ENCODE measurements around the gene LAGE3.

The LAGE3 gene

DNA sequence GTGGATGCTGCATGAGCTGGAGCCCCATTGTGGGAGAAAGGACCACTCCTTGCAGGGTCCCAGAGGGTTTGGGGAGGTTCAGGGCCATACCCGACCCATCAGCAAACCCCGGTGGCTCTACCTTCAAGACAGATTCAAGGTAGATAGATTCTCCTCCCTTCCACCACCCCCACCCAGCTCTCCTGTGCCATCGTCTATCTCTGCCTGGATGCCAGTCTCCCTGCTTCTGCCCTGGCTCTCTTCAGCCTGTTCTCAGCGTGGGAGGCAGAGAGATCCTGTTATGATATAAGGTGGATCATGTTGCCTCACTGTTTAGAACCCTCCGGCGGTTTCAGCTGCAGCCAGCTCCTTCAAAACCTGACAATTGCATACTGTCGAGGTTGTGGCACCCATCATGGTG is 5.4 kb downstream of the LAGE3 start:
- DNase-seq = no peak

DNA sequence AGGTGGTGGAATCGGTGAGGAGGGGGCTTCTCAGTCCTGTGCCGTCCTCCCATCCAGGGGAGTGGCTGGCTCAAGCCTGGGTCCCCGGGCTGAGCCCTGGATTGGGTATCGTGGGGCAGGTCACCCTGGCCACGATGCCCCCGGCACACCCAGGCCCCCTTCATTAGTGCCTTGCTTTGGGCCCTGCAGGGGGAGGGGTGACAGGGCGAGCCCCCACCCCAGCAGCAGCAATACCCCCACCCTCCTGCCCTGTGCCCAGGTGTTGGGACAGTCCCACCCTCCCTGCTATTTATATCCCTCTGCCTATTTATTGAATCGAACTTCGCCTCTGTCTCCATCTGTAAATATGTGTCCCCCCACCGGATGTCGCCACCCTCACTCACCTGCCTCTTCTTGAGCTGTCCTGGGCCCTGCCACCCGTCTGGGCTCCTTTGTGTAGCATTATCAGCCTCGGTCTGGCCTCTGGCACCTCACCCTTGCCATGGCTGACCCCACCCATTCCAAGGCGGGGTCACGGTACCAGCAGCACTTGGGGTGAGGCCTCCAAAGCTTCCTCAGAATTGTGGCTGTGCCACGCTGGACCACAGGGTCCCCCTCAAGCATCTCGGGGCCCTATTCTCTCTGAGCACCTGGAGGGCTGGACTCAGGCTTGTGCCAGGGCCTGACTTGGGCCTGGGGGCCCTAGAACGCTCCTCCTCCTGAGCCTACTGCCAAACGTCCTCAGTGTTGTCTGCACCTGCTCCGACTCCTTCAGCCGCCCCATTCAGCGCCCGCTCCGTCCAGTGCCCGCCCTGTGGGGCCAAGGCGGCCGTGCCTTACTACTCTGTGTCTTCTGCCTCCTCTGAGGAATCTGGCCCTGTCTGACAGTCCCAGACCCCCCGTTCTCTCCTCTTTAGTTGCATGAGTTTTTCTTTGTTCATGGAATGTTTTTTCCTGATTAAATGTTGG is 6.1 kb downstream of the LAGE3 start:
- no peak for DNase-seq

DNA sequence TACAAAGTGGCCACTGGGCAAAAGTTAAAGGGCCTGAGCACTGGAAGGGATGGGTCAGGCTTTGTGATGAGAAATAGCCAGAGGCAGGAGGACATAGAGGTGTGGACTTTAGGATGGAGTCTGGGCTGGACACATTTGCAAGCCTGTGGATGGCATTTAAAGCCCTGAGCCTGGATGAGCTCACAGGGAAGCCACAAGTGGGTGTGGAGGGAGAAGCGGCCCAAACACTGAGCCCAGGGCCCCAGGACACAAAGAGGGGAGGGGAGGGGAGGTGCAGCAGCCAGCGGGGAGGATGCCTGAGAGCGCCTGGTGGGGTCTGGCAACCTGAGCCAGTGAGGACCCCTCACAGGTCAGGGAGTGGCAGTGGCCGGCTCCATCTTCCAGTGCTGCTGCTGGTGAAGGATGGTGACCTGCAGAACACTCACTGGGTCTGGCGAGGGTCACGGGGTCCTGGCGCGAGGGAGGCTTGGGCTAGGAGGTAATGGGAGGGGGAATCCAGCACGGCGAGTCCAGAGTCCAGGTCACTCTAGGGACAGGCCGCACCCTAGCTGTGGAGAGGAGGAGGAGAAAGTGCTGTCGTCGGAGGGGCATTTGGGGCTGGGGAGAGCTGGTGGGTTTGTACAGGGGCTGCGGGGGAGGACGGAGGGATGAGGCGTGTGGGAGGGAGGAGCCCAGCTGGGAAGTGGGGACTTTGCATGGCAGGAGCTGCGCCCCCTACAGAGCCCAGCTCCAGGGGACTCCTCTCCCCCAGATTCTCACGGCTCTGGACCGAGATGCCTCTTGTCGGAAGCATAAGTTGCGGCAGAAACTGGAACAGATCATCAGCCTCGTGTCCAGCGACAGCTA is 7.0 kb downstream of the LAGE3 start:
- DNase-seq = no peak

DNA sequence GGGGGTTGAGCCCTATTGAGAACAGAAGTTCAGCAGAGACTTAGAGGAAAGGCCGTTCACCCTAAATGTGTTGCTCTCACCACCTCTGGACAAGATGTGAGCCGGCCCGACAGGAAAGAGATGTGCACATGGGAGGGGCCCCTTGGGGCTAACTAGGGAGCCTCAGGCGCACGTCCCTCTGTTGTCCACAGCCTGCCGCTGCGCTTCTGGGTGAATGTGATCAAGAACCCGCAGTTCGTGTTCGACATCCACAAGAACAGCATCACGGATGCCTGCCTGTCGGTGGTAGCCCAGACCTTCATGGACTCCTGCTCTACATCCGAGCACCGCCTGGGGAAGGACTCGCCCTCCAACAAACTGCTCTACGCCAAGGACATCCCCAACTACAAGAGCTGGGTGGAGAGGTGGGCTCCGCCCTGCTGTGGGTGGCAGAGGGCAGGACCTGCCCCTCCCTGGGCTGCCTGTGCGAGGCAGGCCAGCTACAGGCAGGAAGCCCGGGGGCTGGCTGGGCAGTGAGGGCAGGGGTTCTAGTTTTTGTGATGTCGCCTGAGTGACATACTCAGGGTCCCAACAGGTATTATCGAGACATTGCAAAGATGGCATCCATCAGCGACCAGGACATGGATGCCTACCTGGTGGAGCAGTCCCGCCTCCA is 8.0 kb downstream of the LAGE3 start:
- DNase-seq = no peak

DNA sequence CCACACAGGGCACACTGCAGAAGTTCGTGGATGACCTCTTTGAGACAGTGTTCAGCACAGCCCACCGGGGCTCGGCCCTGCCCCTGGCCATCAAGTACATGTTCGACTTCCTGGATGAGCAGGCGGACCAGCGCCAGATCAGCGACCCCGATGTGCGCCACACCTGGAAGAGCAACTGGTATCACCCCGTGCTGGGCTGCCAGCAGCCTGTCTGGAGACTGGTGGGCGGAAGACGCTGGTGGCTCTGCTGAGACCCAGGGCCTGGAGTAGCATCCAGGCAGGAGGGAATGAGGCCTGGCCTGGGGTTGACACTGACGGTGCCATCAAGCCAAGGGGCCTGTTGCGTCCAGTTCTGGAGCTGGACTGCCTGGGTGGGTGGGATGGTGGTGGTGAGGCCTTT is 8.6 kb downstream of the LAGE3 start:
- DNase-seq = no peak

DNA sequence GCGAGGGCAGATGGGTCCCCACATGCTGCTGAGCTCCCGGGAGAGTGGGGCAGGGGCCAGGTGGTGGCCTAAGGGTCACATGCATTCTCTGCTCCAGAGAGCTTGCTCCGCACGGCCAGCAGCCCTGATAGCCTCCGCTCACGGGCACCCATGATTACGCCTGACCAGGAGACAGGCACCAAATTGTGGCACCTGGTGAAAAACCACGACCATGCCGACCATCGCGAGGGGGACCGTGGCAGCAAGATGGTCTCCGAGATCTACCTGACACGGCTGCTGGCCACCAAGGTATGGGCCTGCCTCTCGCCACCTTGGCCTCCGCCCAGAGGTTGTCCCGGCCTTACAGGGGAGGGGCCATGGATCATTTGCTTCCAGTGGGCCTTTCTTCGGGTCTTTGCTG is 9.2 kb downstream of the LAGE3 start:
- DNase-seq = no peak

DNA sequence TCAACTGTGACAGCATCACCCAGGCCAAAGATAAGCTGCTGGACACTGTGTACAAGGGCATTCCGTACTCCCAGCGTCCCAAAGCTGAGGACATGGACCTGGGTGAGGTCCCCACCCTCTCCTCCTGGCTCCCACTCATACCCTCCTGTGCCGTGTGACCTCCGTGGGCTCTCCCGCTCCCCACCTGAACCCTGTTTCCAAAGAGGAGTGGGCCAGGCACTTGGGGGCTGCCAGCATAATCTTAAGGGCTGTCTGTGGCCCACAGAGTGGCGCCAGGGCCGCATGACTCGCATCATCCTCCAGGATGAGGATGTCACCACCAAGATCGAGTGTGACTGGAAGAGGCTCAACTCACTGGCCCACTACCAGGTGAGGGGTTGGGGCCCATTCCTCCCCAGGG is 10.0 kb downstream of the LAGE3 start:
- no peak for DNase-seq

DNA sequence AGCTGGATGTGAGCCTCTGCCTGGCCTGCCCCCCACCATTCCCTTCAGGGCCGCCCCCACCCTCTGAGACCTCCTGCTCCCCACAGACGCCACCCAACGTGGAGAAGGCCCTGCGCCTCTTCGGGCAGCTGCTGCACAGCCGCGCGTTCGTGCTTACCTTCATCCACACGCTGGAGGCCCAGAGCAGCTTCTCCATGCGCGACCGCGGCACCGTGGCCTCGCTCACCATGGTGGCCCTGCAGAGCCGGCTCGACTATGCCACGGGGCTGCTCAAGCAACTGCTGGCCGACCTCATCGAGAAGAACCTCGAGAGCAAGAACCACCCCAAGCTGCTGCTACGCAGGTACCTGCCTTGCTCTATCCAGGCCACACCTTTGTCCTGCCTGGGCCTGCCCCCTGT is 10.9 kb downstream of the LAGE3 start:
- no peak for DNase-seq

DNA sequence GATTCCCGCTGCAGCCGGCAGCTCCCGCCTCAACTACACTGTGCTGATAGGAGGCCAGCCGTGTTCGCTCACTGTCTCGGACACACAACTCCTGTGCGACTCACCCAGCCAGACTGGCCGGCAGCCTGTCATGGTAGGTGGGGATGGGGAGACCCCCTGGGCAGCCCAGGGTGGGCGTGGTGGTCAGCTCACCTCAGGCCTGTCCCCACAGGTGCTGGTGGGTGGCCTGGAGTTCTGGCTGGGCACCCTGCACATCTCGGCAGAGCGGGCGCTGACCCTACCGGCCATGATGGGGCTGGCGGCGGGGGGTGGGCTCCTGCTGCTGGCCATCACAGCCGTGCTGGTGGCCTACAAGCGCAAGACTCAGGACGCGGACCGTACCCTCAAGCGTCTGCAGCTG is 11.5 kb downstream of the LAGE3 start:
- no peak for DNase-seq

DNA sequence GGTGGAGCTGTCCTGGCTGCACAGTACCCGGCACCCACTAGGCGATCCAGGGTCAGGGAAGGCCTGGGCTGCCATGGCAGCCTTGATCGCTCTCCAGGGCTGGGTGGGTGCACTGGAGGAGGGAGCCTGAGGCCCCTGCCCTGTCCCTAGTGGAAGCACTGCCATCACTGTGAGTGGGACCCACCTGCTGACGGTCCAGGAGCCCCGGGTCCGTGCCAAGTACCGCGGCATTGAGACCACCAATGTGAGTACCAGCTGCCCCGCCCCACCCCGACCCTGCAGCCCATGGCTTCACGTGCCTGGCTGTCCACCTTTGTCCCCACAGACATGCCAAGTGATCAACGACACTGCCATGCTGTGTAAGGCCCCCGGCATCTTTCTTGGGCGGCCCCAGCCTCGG is 12.2 kb downstream of the LAGE3 start:
- no peak for DNase-seq

DNA sequence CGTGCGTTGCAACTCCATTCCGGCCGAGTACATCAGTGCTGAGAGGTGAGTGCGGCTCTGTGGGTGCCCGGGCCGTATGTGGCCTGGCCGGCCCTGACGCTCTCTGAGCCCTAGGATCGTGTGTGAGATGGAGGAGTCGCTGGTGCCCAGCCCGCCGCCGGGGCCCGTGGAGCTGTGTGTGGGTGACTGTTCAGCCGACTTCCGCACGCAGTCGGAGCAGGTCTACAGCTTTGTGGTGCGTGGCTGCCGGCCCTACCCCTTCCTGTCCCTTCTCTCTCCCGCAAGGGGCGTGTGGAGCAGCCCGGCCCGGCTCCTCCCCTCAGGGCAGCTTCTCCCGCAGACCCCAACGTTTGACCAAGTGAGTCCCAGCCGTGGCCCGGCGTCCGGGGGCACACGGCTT is 13.0 kb downstream of the LAGE3 start:
- DNase-seq = no peak

DNA sequence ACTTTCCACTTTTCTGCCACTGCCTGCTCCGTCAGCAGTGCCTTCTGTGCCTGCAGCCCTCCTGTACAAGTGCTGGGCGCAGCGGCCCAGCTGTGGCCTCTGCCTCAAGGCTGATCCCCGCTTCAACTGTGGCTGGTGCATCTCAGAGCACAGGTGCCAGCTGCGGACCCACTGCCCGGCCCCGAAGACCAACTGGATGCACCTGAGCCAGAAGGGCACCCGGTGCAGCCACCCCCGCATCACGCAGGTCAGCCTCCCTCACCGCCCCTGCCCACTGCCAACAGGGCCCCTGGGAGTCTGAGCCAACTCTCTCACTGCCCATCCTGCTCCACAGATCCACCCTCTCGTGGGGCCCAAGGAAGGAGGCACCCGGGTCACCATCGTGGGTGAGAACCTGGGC is 13.5 kb downstream of the LAGE3 start:
- DNase-seq = no peak

DNA sequence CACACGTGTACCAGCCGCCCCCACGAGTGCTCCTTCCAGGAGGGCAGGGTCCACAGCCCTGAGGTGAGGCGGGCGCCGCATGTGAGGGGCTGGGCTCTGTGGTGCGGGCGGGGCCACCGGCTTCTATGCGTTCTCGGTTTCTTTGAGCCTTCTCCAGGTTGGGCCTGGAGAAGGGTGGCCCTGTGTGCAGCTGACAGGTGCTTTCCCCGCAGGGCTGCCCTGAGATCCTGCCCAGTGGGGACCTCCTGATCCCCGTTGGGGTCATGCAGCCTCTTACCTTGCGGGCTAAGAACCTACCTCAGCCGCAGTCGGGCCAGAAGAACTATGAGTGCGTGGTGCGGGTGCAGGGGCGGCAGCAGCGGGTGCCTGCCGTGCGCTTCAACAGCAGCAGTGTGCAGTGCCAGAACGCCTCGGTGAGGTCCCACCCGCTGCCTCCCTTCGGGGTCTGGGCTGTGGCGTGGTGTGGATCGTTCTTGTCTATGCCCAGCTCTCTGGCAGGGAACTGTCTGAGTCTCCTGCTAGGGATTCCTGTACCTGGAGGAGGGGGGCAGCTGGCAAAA is 14.2 kb downstream of the LAGE3 start:
- DNase-seq = no peak

DNA sequence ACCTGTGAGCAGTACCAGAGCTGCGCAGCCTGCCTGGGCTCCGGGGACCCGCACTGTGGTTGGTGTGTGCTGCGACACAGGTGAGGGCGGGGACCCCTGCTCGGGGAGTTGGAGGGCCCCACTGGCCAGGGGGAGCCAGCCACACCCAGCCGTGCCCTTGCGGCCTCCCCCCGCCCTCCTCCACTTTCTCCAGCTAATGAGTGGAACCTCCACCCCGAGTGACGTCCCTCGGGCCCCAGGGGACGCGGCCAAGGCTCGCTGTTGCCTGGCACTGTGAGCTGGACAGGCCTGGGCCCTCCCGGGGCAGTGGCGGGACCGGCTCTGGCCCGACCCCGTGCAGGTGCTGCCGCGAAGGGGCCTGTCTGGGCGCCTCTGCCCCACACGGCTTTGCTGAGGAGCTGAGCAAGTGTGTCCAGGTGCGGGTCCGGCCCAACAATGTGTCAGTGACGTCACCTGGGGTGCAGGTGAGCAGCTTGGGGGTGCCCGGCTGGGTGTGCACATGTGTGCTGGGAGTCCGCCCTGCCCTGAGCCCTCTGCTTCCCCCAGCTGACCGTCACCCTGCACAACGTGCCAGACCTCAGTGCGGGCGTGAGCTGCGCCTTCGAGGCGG is 15.4 kb downstream of the LAGE3 start:
- DNase-seq = no peak

DNA sequence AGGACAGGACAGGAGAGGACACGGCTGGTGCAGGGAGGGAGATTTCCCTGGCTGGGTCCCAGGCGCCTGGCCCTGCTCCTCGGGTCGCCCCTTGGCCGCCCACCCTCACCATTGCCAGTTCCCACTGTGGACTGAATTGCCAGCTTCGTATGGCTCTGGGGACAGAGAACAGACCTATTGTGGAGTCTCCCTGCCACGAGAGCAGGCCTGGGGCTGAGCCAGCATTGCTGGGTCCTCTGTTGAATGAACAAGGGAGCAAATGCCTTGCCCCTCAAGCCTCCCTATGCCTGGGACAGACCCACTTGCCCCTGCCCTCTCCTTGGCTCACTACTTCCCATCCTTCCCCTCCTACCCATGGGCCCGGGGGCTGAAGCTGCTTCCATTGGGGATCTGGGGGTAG is 16.7 kb downstream of the LAGE3 start:
- no peak for DNase-seq

DNA sequence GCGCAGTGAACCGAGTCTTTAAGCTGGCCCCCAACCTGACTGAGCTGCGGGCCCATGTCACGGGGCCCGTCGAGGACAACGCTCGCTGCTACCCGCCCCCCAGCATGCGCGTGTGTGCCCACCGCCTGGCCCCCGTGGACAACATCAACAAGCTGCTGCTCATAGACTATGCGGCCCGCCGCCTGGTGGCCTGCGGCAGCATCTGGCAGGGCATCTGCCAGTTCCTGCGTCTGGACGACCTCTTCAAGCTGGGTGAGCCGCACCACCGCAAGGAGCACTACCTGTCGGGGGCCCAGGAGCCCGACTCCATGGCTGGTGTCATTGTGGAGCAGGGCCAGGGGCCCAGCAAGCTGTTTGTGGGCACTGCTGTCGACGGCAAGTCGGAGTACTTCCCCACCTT is 18.8 kb downstream of the LAGE3 start:
- no peak for DNase-seq

DNA sequence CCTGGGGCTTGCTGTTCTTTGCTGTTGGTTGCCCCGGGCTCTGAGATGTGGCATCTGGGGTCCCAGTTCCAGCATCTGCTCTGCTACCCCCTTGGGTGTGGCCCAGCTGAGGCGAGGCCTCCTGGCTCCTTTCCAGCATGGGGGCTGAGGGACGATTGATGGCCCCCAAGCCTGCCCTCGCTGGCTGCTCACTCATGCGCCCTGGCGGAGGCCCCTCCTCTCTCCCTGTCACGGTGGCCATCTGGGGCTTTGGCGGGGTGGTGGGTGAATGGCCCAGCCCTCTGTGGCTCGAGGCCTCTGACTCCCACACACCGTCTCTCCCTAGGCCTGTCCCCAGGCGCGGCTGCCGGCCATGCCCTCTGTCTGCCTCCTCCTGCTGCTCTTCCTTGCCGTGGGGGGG is 19.2 kb downstream of the LAGE3 start:
- DNase-seq = no peak

DNA sequence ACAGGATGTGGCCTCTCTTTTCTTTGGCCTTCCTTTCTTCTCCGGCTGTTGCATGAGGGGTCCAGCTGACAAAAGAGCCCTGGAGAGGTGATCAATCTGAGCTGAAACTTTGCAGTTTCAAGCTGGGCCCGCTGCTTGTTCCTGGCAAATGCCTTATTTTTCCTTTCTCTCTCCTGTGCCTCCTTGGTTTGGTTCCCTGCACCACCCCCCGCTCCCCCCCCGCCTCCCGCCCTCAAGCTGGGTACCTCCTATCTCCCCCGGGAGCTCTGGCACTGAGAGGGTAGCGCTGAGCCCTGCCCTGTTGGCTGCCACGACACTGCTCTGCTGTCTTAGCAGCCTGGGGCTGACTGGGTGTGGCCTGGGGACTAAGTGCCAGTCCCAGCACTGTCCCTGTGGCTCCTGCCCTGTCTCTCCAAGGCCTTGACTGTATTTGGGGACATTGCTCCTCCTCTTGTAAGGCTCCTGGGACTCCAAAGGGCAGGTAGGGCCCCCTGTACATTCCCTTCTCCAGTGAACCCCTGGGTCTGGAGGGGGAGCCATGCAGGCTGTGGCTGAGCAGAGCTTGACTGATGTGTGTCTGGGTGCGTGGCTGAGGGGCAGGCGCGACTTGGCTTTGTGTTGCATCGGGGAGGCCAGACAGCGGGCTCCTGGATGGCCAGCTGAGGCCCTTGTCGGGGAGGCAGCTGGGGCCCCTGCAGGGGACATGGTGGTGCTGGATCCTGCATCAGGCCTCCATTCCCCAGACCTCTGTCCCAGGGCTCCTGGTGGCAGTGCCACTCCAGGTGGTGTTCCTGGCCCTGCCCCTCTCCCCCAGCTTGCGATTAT is 19.9 kb downstream of the LAGE3 start:
- no peak for DNase-seq

DNA sequence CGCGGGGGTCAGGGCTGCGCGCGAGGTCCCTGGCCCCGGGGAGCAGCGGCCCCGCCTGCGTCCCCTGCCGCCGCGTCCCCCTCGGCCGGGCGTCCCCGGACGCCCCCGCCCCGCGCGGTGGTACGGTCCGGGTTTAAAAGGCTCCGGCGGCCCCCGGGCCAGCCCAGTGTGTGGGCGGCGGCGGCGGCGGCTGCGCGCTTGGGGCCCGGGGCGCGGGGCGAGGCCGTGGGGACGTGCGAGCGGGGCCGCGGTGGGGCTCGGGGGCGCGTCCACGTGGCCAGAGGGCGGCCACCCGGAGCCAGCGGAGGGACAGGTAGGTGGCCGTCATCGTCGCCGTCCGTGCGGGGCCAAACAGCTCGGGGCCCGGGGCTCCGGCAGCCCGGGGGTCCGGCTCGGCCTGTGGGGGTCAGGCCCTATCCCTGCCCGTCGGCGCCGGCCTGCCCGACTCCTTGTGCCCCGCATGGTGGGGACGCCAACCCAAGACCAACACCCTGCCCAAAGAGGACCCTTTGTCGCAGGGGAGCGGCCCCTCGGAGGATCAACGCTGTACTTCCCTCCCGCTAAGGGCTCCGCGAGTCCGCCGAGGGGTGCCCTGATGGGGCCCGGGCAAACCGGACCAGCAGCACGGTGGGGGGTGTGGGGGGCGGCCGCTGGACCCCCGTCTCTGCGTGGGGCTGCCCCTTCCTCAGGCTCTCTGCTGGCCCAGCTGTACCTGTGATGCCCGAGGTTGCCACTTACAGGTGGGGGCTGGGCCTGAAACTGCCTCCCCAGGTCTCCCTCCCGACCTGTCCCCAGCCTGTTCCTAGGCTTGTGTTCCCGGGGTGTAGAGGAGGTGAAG is 20.7 kb downstream of the LAGE3 start, which contains the start of gene PLXNA3:
Gene PLXNA3 (plus strand): TSS at position 166 of the 838 bp plus-strand sequence. CDS start 1,903 bp downstream, outside the sequence.
- peak; percentile 36 for DNase-seq

DNA sequence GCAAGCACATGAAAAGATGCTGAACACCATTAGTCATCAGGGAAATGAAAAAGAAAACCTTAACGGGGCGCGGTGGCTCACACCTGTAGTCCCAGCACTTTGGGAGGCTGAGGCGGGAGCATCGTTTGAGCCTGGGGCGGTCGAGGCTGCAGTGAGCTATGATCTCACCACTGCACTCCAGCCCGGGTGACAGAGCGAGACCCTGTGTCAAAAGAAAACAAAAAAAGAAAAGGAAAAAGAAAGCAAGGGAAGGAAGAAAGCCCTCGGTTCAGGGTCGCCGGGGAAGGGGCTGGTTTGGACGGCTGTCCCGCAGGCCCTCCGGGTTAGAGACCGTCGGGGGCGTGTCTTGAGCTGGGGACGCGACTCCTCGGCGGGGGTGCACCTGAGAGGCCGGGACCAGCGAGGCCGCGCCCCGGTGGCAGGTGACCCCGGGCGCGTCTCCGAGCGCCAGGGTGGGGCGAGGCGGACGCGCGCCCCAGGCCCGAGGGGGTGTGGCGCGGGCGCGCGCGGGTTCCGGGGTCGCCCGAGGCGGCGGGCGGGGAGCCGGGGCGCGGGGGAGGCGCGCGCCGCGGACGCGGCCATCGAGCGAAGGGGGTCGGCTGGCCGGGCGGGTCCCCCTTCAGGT is 21.5 kb downstream of the LAGE3 start:
- DNase-seq = no peak
